ENCODE results near the gene OR2T10.
"Not testable (repeated sequence)": the region's sequence is repeated elsewhere in the genome, so short reads cannot be mapped to it uniquely, and the experiment has no call there.

The OR2T10 gene

GRCh38 chr1:248593226-248593625, 4.3 kb downstream of the OR2T10 start:
- no peak for DNase-seq

GRCh38 chr1:248592655-248593054, 4.8 kb downstream of the OR2T10 start:
- no peak for DNase-seq

- no peak for DNase-seq
Measured at GRCh38 chr1:248590055-248590454, 7.4 kb downstream of the OR2T10 start.

GRCh38 chr1:248589334-248589733, 8.2 kb downstream of the OR2T10 start:
- DNase-seq = no peak

GRCh38 chr1:248585266-248585665, 12.2 kb downstream of the OR2T10 start:
- no peak for DNase-seq

- no peak for DNase-seq
Measured at GRCh38 chr1:248576260-248576980, 21.1 kb downstream of the OR2T10 start.

GRCh38 chr1:248574657-248575056, 22.8 kb downstream of the OR2T10 start, which contains the start of gene OR2T34:
Gene OR2T34 (minus strand): TSS chr1:248574757. CDS start chr1:248574757, 0 bp downstream.
- DNase-seq = not testable (repeated sequence)

GRCh38 chr1:248573856-248574255, 23.6 kb downstream of the OR2T10 start:
- DNase-seq = not testable (repeated sequence)

GRCh38 chr1:248572049-248572448, 25.5 kb downstream of the OR2T10 start:
- DNase-seq = not testable (repeated sequence)

- DNase-seq = not testable (repeated sequence)
Measured at GRCh38 chr1:248570811-248571210, 26.7 kb downstream of the OR2T10 start.

- DNase-seq = not testable (repeated sequence)
Measured at GRCh38 chr1:248569049-248569448, 28.5 kb downstream of the OR2T10 start.

- not testable (repeated sequence) for DNase-seq
Measured at GRCh38 chr1:248565530-248566373, 31.7 kb downstream of the OR2T10 start.

- DNase-seq = not testable (repeated sequence)
Measured at GRCh38 chr1:248562672-248563071, 34.8 kb downstream of the OR2T10 start, which contains the start of gene OR2T29. Gene OR2T29 (minus strand): TSS chr1:248562772. CDS start chr1:248559491, 3,281 bp downstream.

- DNase-seq = not testable (repeated sequence)
Measured at GRCh38 chr1:248551027-248551426, 46.5 kb downstream of the OR2T10 start.

GRCh38 chr1:248547383-248547782, 50.1 kb downstream of the OR2T10 start:
- not testable (repeated sequence) for DNase-seq
